CD14-positive monocyte (primary cell): ENCODE results near the gene PARVG. TPM values are rescaled to one million over a fixed set of nuclear protein-coding genes. Genes with fewer than 3 reads are reported as not detected.

Source experiments
- DNase-seq, 3 donors: peaks; one replicate each; pipeline ENCODE4 v3.0.0-alpha.2; 2011 to 2022
- H2AFZ ChIP-seq: 2 replicates; pipeline ENCODE4 v1.6.0; 2012; ENCODE audit warnings: mild to moderate bottlenecking, low read depth, low read length, inconsistent platforms; ENCODE audit not compliant: insufficient read depth, poor library complexity, severe bottlenecking
- H3K27ac ChIP-seq, 2 donors: 1 replicate in 1 of 2; 2 replicates in 1 of 2; pipeline ENCODE4 v1.5.1; 2012 to 2013; ENCODE audit warnings: low read length in 2 of 2, control low read depth in 1 of 2, inconsistent platforms in 1 of 2, low read depth in 1 of 2, mild to moderate bottlenecking in 1 of 2
- H3K27me3 ChIP-seq, 2 donors: one replicate each; pipeline versions ENCODE4 v1.6.0 to v1.6.1; 2011 to 2013; ENCODE audit warnings: low read length in 2 of 2; ENCODE audit not compliant: control insufficient read depth in 2 of 2, insufficient read depth in 2 of 2
- H3K36me3 ChIP-seq, 2 donors: replicated peaks in 1 of 2; 1 replicate in 1 of 2; 2 replicates in 1 of 2; pipeline versions ENCODE4 v1.5.1 to v1.6.1; 2012 to 2013; ENCODE audit warnings: low read length in 2 of 2, control low read depth in 1 of 2, inconsistent platforms in 1 of 2, mild to moderate bottlenecking in 1 of 2; ENCODE audit not compliant: insufficient read depth in 2 of 2, control insufficient read depth in 1 of 2
- H3K4me1 ChIP-seq, 2 donors: 1 replicate in 1 of 2; 2 replicates in 1 of 2; pipeline versions ENCODE4 v1.5.1 to v1.6.1; 2012 to 2013; ENCODE audit warnings: low read length in 2 of 2, control low read depth in 1 of 2, inconsistent platforms in 1 of 2, mild to moderate bottlenecking in 1 of 2, moderate library complexity in 1 of 2; ENCODE audit not compliant: insufficient read depth in 2 of 2, control insufficient read depth in 1 of 2
- H3K4me2 ChIP-seq: replicated peaks from 2 replicates; pipeline ENCODE3; 2012; ENCODE audit warnings: low read length, moderate library complexity, mild to moderate bottlenecking; ENCODE audit not compliant: poor library complexity, severe bottlenecking; ENCODE audit errors: extremely low read depth
- H3K4me3 ChIP-seq, 3 experiments: fragments of 200-600 bp in 1 of 3; sonication (generic) in 1 of 3; replicated peaks in 1 of 3; 1 replicate in 2 of 3; 2 replicates in 1 of 3; pipeline ENCODE4 v1.5.1; 2011 to 2013; ENCODE audit warnings: low read length in 3 of 3, mild to moderate bottlenecking in 3 of 3, control low read depth in 2 of 3, low read depth in 2 of 3, inconsistent platforms in 1 of 3, moderate library complexity in 1 of 3
- H3K79me2 ChIP-seq: 2 replicates; pipeline ENCODE4 v1.6.0; 2012; ENCODE audit warnings: mild to moderate bottlenecking, control low read depth, inconsistent platforms, low read length, moderate library complexity; ENCODE audit not compliant: insufficient read depth
- H3K9ac ChIP-seq: 2 replicates; pipeline ENCODE4 v1.6.0; 2017; ENCODE audit warnings: low read length, mild to moderate bottlenecking; ENCODE audit not compliant: insufficient read depth, poor library complexity, severe bottlenecking
- H3K9me3 ChIP-seq, 2 donors: replicated peaks in 1 of 2; 1 replicate in 1 of 2; 2 replicates in 1 of 2; pipeline versions ENCODE4 v1.5.1 to v1.6.1; 2012 to 2013; ENCODE audit warnings: low read length in 2 of 2, control low read depth in 1 of 2; ENCODE audit not compliant: control insufficient read depth in 1 of 2, insufficient read depth in 1 of 2
- H4K20me1 ChIP-seq: 2 replicates; pipeline ENCODE4 v1.6.0; 2012; ENCODE audit warnings: mild to moderate bottlenecking, low read length, control low read depth, moderate library complexity; ENCODE audit not compliant: insufficient read depth
- H3K27ac Mint-ChIP-seq, 7 donors: one replicate each; pipeline ENCODE4 v1.8.0; 2020; ENCODE audit warnings: mild to moderate bottlenecking in 7 of 7, mixed read lengths in 7 of 7, moderate library complexity in 6 of 7, inconsistent platforms in 2 of 7
- H3K27me3 Mint-ChIP-seq, 3 donors: one replicate each; pipeline ENCODE4 v1.8.0; 2021 to 2022; ENCODE audit warnings: low read depth in 3 of 3, mild to moderate bottlenecking in 3 of 3, mixed read lengths in 3 of 3, moderate library complexity in 3 of 3, inconsistent platforms in 1 of 3
- H3K36me3 Mint-ChIP-seq, 2 donors: one replicate each; pipeline ENCODE4 v1.8.0; 2020; ENCODE audit warnings: mixed read lengths in 2 of 2, inconsistent platforms in 1 of 2, mild to moderate bottlenecking in 1 of 2
- H3K4me1 Mint-ChIP-seq: one replicate; pipeline ENCODE4 v1.8.0; 2020; ENCODE audit warnings: mild to moderate bottlenecking, mixed read lengths
- H3K4me3 Mint-ChIP-seq, 2 donors: one replicate each; pipeline ENCODE4 v1.8.0; 2020; ENCODE audit warnings: mild to moderate bottlenecking in 2 of 2, mixed read lengths in 2 of 2, moderate library complexity in 1 of 2
- H3K9me3 Mint-ChIP-seq, 7 donors: one replicate each; pipeline ENCODE4 v1.8.0; 2020 to 2022; ENCODE audit warnings: mixed read lengths in 7 of 7, mild to moderate bottlenecking in 6 of 7, moderate library complexity in 6 of 7, inconsistent platforms in 2 of 7
- WGBS: methylation state at CpG from one replicate; pipeline ENCODE4 v1.1.5; 2013; ENCODE audit warnings: missing lambda C conversion rate; ENCODE audit not compliant: insufficient coverage; 5-methylcytosine and 5-hydroxymethylcytosine counted together
- intact Hi-C, 2 donors: fragments of 100-400 bp; cut with micrococcal nuclease; formaldehyde crosslinking; loops; one replicate each; pipeline versions ENCODE4 v1.15.0 to v1.15.1; 2023
- polyA plus RNA-seq, 3 donors: library from polyadenylated mRNA; depleted of rRNA in 1 of 3; unstranded in 2 of 3; stranded (reverse) in 1 of 3; fragments of 300-500 nt in 2 of 3; fragments of >200 nt in 1 of 3; fragmentation: Illumina TruSeq in 2 of 3; gene quantifications; 1 replicate in 2 of 3; 2 replicates in 1 of 3; pipeline ENCODE4 v1.2.3, GENCODE V29; 2012 to 2021
- TF ChIP-seq, protein P1 (sequence below): fragments of 200-600 bp; IDR thresholded peaks from one replicate; pipeline ENCODE4 v1.8.0; 2022; ENCODE audit warnings: antibody characterized with exemption, mild to moderate bottlenecking

Gene PARVG
- polyA plus RNA-seq, 3 donors = 169 to 577 (median 190) TPM

DNA sequence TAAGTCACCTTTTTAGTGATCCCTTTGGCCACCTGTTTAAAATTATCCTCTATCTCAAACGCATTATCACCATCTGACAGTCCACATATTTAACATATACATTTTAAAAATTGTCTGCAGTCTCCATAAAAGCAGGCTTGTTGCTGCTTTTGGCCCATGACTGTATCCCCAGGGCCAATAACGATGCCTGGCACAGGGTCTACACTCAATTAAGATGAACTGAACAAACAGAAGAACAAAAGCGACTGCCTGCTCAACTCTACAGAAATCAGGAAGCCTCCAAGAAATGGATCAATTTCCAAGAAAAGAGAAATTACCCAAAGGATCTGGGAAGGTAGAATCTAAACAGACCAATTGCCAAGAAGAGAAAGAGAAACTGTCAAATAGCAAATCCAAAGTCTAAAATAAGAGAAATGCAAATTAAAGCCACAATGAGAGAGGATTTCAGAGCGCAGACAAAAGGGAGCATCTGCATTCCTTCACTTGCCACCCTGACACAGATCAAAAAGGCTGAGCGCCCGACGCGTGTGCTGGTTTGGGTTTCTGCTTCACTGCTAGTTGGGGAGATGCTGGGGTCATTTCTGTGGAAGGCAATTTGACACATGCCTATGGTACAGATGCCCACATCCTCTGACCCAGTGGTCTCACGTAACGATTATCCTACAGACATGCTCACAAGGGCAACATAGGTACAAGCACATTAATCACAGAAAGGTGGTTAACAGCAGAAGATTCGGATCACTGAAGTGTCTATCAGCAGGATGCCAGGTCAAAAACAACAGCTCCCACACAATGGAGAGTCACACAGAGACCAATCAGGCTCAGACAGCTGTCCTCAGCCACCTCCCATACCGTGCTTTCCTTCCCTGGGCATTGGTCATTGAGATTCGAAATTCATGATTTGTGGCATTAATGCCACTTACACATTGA is 76.1 kb downstream of the PARVG start:
- H3K36me3 Mint-ChIP-seq = no peaks in the 10 kb centered on the region
- 73% methylated on average over 4 of the region's 13 CpGs for WGBS
- no peaks in the 10 kb centered on the region for H3K27me3 ChIP-seq
- no peak for DNase-seq
- TF ChIP-seq, protein P1, sequence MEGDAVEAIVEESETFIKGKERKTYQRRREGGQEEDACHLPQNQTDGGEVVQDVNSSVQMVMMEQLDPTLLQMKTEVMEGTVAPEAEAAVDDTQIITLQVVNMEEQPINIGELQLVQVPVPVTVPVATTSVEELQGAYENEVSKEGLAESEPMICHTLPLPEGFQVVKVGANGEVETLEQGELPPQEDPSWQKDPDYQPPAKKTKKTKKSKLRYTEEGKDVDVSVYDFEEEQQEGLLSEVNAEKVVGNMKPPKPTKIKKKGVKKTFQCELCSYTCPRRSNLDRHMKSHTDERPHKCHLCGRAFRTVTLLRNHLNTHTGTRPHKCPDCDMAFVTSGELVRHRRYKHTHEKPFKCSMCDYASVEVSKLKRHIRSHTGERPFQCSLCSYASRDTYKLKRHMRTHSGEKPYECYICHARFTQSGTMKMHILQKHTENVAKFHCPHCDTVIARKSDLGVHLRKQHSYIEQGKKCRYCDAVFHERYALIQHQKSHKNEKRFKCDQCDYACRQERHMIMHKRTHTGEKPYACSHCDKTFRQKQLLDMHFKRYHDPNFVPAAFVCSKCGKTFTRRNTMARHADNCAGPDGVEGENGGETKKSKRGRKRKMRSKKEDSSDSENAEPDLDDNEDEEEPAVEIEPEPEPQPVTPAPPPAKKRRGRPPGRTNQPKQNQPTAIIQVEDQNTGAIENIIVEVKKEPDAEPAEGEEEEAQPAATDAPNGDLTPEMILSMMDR = no peak
- peak overlapping the region in 1 of 7 donors; percentile 8 for H3K27ac Mint-ChIP-seq
- H3K27me3 Mint-ChIP-seq = peaks cover 3 to 16% (median 7%) of the 10 kb centered on the region in 3 donors
- no peaks in the 10 kb centered on the region for H3K4me1 ChIP-seq
- H3K9me3 ChIP-seq = no peaks in the 10 kb centered on the region
- H3K4me2 ChIP-seq = no peak overlapping the region
- H3K9me3 Mint-ChIP-seq = no peaks in the 10 kb centered on the region
- H3K4me3 ChIP-seq = no peak overlapping the region
- H3K4me3 Mint-ChIP-seq = no peak overlapping the region
- H3K4me1 Mint-ChIP-seq = no peaks in the 10 kb centered on the region
- H3K79me2 ChIP-seq = no peaks in the 10 kb centered on the region
- H3K27ac ChIP-seq = no peak overlapping the region
- H3K36me3 ChIP-seq = no peaks in the 10 kb centered on the region
- intact Hi-C loops = no loop called here
- H4K20me1 ChIP-seq = no peaks in the 10 kb centered on the region
- no peak overlapping the region for H3K9ac ChIP-seq
- H2AFZ ChIP-seq = no peak overlapping the region

Other genes starting within 250 kb of the PARVG start
- gene SAMM50, start 225.5 kb upstream of the PARVG start, polyA plus RNA-seq = 10 to 100 TPM; 17.0 to 70.0 (median 62.5) TPM
- 10 to 100 TPM; 13.4 to 38.5 (median 17.9) TPM for gene PARVB, start 156.6 kb upstream of the PARVG start, polyA plus RNA-seq
- not detected for gene SHISAL1, start 132.0 kb downstream of the PARVG start, polyA plus RNA-seq